ENCODE measurements around the gene SLC36A3.

GRCh38 chr5:151318850-151319732 lies 15.5 kb upstream of the SLC36A3 start:
- TF ChIP-seq CTCF (IDR thresholded peaks at IDR 0.05) (no peak), POLR2AphosphoS5 (IDR thresholded peaks at IDR 0.05) (no peak), POLR2A (IDR thresholded peaks at IDR 0.05) (no peak)
